ENCODE data around the gene URB2.

URB2 gene

DNA sequence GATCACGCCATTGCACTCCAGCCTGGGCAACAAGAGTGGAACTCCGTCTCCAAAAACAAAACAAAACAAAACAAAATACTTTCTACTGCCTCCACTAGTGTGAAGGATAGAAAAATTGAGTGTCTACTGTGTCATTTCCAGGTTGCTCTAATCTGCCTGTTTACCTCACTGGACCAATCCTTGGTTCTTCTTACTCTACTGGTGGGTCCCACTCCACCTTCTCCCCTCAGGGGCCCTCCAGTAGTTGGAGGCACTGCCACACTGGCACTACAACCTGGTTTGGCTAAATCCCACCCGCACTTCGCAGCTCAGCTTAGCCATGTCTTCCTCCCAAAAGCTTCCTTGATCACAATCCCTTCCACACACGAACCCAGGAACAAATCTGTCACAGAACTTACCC is 2.8 kb upstream of the URB2 start:
- peaks cover 43% of the 10 kb centered on the region for H3K4me1 Mint-ChIP-seq
- H3K27ac Mint-ChIP-seq: no peak overlapping the region
- H3K9me3 Mint-ChIP-seq: no peaks in the 10 kb centered on the region
- DNase-seq (ENCODE audit: low spot score in 2 of 2): no peak
- no peak for ATAC-seq (ENCODE audit: low read depth)
- no peaks in the 10 kb centered on the region for H3K36me3 Mint-ChIP-seq
- no peaks in the 10 kb centered on the region for H3K27me3 Mint-ChIP-seq
- no peak overlapping the region for H3K4me3 Mint-ChIP-seq

DNA sequence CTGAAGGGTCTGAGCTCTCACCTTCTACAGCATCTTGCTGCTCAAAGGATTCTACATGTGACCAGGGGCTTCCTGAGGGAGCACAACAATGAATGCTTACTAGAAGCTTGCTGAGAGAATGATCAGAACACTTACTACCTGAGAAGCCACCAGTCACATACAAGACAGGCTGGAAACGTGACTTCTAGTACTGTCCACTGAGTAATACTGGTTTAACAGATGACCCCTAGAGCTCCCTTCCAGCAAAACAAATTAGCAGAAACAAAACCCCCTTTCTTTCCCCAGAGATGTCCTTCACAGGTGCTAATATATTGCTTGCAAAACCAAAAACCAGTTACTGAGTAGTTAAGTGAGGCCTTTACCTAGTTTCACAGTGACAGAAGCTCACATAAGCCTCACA is 2.2 kb upstream of the URB2 start:
- peaks cover 43% of the 10 kb centered on the region for H3K4me1 Mint-ChIP-seq
- no peak overlapping the region for H3K27ac Mint-ChIP-seq
- H3K27me3 Mint-ChIP-seq: no peaks in the 10 kb centered on the region
- DNase-seq (ENCODE audit: low spot score in 2 of 2) (no peak), ATAC-seq (ENCODE audit: low read depth) (no peak)
- H3K36me3 Mint-ChIP-seq: no peaks in the 10 kb centered on the region
- no peaks in the 10 kb centered on the region for H3K9me3 Mint-ChIP-seq
- H3K4me3 Mint-ChIP-seq: peak overlapping the region; percentile 16

- peak overlapping the region; percentile 80 for H3K27ac Mint-ChIP-seq
- no peaks in the 10 kb centered on the region for H3K27me3 Mint-ChIP-seq
- no peaks in the 10 kb centered on the region for H3K36me3 Mint-ChIP-seq
- no peak for ATAC-seq (ENCODE audit: low read depth)
- H3K9me3 Mint-ChIP-seq: no peaks in the 10 kb centered on the region
- DNase-seq (ENCODE audit: low spot score in 2 of 2): no peak
- H3K4me3 Mint-ChIP-seq: peak overlapping the region; percentile 92
- peaks cover 41% of the 10 kb centered on the region for H3K4me1 Mint-ChIP-seq
Measured at GRCh38 chr1:229624521-229625070, 1.5 kb upstream of the URB2 start.

DNA sequence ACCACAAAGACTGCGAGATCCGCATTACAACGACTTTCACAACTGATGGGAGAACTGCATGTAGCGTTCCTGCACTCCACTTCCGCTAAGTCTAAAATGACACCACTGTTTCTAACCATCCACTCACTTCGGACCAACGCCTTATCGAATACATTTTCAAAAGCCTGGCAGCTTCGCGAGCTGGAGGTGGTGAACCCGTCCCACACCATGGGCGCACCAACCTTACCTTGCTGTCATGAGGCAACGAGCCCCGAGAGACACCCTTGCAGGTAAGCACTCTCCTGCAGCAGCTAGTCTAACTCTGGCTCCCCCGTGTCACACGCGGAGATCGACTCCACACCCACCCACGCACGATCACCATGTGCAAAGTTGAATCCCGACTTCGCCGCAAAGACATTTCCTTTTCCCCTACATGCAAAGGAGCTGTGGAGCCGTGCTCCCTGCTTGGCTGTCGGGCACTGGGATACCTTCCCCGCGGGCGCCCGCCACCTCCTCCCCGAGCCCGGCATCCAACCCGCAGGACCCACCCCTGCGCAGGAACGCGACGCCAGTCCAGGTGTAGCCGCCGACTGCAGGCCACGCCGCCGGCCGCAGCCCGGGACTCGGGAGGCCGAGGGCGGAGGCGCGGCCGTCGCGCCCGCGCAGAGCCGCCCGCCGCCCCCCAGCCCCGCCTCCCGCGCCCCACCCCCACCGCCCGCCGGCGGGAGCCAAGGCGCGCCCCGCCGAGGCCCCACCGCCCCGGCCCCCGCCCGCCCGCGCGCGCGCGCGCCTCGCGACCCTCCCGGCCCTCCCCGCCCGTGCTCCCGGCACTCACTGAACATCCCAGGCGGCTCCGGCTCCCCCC is 754 bp upstream of the URB2 start:
- H3K9me3 Mint-ChIP-seq: no peaks in the 10 kb centered on the region
- peak overlapping the region; percentile 80 for H3K27ac Mint-ChIP-seq
- peak; percentile 18 for ATAC-seq (ENCODE audit: low read depth)
- peak overlapping the region; percentile 92 for H3K4me3 Mint-ChIP-seq
- peak; percentile 10 to 36 for DNase-seq (ENCODE audit: low spot score in 2 of 2)
- H3K36me3 Mint-ChIP-seq: no peaks in the 10 kb centered on the region
- peaks cover 35% of the 10 kb centered on the region for H3K4me1 Mint-ChIP-seq
- no peaks in the 10 kb centered on the region for H3K27me3 Mint-ChIP-seq

GRCh38 chr1:229627003-229627402 is 956 bp downstream of the URB2 start:
- DNase-seq (ENCODE audit: low spot score in 2 of 2): no peak
- peak overlapping the region; percentile 90 for H3K27ac Mint-ChIP-seq
- peak overlapping the region; percentile 99 for H3K4me3 Mint-ChIP-seq
- ATAC-seq (ENCODE audit: low read depth): no peak
- H3K27me3 Mint-ChIP-seq: no peaks in the 10 kb centered on the region
- no peaks in the 10 kb centered on the region for H3K9me3 Mint-ChIP-seq
- no peaks in the 10 kb centered on the region for H3K36me3 Mint-ChIP-seq
- H3K4me1 Mint-ChIP-seq: peaks cover 26% of the 10 kb centered on the region

DNA sequence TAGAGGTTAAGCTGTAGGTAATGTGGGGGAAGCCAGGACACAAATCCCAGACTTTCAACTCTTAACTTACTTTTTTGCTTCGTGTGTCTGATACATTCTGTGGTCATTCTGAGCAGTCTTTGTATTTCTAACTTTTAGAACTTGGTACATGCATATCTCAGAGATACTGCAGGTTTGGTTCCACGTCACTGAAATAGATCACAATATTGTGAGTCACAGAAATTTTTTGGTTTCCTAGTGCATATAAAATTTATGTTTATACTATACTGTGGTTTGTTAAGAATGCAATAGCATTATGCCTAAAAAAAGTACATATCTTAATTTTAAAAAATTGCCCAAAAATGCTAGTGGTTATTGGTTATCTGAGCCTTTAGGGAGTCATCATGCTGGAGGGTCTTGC is 3.2 kb downstream of the URB2 start:
- Mint-ChIP-seq H3K27me3 (no peaks in the 10 kb centered on the region), H3K4me1 (peaks cover 18% of the 10 kb centered on the region), H3K4me3 (no peak overlapping the region), H3K27ac (no peak overlapping the region), H3K9me3 (no peaks in the 10 kb centered on the region), H3K36me3 (no peaks in the 10 kb centered on the region)
- DNase-seq (ENCODE audit: low spot score in 2 of 2): no peak
- no peak for ATAC-seq (ENCODE audit: low read depth)

DNA sequence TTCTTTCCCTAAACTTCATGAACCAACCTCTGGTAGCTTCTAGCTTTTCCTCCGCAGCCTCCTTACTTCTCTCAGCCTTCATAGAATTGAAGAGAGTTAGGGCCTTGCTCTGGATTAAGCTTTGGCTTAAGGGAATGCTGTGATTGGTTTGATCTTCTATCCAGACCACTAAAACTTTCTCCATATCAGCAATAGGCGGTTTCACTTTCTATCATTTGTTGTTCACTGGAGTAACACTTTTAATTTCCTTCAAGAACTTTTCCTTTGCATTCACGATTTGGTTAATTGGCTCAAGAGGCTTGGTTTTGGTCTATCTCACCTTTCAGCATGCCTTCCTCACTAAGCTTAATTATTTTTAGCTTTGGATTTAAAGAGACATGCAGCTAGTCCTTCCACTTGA is 5.1 kb downstream of the URB2 start:
- Mint-ChIP-seq H3K27ac (no peak overlapping the region), H3K27me3 (no peaks in the 10 kb centered on the region), H3K36me3 (peaks cover 9% of the 10 kb centered on the region), H3K4me1 (peaks cover 9% of the 10 kb centered on the region), H3K9me3 (no peaks in the 10 kb centered on the region), H3K4me3 (no peak overlapping the region)
- DNase-seq (ENCODE audit: low spot score in 2 of 2) (no peak), ATAC-seq (ENCODE audit: low read depth) (no peak)

DNA sequence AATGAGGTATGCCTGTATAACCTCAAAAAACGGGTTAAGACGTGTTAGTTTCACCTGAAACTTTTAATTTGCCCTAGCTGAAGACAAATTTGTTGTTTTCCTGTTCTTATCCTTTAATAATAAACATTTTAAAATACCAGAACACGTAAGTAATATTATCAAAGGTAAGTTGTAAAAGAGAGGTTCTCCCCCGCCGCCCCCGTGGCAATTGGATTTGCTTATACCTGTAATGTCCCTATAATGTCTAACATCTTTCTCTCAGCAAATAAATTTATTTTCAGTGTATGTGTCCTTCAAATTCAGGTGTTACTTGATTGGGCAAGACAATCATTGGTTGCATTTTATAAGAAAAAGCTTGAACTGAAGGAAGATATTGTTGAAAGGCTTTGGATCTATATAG is 5.9 kb downstream of the URB2 start:
- no peak overlapping the region for H3K27ac Mint-ChIP-seq
- peaks cover 13% of the 10 kb centered on the region for H3K36me3 Mint-ChIP-seq
- no peak overlapping the region for H3K4me3 Mint-ChIP-seq

DNA sequence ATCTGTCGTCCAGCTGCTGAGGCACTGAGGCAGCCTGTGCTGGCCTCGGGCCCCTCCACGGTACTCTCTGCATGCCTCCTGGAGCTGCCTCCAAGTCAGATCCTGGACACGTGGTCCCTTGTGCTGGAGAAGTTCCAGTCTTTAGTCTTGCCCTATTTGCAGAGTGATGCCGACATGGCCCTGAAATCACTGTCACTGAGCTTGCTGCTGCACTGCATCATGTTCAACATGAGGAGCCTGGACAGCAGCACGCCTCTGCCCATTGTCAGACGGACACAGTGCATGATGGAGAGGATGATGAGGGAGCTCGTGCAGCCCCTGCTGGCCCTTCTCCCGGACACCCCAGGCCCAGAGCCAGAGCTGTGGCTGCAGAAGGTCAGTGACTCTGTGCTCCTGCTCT is 10.0 kb downstream of the URB2 start:
- H3K27ac Mint-ChIP-seq: no peak overlapping the region
- H3K36me3 Mint-ChIP-seq: peaks cover 20% of the 10 kb centered on the region
- no peaks in the 10 kb centered on the region for H3K9me3 Mint-ChIP-seq
- ATAC-seq (ENCODE audit: low read depth) (no peak), DNase-seq (ENCODE audit: low spot score in 2 of 2) (no peak)
- no peaks in the 10 kb centered on the region for H3K4me1 Mint-ChIP-seq
- no peaks in the 10 kb centered on the region for H3K27me3 Mint-ChIP-seq
- H3K4me3 Mint-ChIP-seq: no peak overlapping the region

More for the DNA sequence above, 5.9 kb downstream of the URB2 start:
- H3K9me3 Mint-ChIP-seq: no peaks in the 10 kb centered on the region
- no peak for DNase-seq (ENCODE audit: low spot score in 2 of 2)
- H3K27me3 Mint-ChIP-seq: no peaks in the 10 kb centered on the region
- no peak for ATAC-seq (ENCODE audit: low read depth)
- peaks cover 3% of the 10 kb centered on the region for H3K4me1 Mint-ChIP-seq

DNA sequence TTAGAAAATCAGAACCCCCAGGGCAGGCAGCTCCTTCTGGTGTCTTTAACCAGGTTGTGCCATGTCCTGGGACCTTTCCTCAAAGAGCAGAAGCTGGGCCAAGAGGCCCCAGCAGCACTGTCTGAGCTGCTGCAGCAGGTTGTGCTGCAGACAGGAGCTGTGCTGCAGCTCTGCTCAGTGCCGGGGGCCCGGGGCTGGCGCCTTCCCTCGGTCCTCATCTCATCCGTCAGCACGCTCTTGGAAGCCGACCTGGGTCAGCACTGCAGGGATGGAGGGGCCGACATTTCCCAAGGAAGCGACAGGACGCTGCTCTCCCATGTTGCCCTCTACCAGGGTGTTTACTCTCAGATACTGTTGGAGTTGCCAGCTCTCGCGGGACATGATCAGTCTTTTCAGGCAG is 11.7 kb downstream of the URB2 start:
- Mint-ChIP-seq H3K4me3 (no peak overlapping the region), H3K9me3 (no peaks in the 10 kb centered on the region), H3K27me3 (no peaks in the 10 kb centered on the region), H3K27ac (no peak overlapping the region), H3K36me3 (peaks cover 22% of the 10 kb centered on the region), H3K4me1 (no peaks in the 10 kb centered on the region)
- DNase-seq (ENCODE audit: low spot score in 2 of 2): no peak
- ATAC-seq (ENCODE audit: low read depth): no peak

DNA sequence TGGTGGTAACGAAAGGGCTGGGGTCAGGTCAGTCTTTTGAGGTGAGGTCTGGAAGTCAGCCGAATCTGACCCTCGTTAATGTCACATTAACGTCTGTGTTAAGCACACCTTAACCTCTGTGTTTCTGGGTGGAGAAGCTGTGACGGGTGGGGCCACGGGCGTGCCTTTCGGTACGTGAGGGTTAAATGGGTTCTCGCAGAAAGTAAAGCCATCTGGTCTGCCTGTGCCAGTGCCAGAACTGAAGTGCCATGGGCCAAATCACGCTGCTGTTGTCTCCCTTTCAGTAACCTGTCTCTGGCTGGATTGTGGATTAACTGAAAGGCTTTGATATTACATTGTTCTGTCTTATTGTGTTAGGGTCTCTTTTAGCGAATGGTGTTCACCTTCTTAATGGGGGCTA is 14.4 kb downstream of the URB2 start:
- Mint-ChIP-seq H3K36me3 (peaks cover 27% of the 10 kb centered on the region), H3K4me3 (no peak overlapping the region)

DNA sequence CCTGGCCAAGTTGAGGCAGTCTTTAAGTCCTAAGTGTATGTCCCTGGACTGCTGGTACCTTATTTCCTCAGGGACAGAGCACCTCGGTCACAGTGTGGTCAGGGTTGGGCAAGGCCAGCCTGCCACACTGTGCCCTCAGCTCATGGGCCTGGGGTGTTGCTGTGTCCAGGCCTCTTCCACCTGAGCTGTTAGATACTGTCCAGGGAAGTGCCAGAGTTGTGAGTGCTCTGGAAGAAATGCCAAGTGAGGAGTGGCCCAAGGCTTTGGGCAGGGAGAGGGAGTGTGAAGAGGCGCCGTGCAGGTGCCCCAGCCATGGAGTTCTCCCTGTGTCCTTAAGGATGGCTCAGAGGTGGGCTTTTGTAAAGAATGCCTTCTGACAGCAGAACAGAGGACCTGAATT is 15.3 kb downstream of the URB2 start:
- Mint-ChIP-seq H3K4me3 (no peak overlapping the region), H3K36me3 (peaks cover 24% of the 10 kb centered on the region), H3K27ac (no peak overlapping the region), H3K9me3 (no peaks in the 10 kb centered on the region), H3K27me3 (no peaks in the 10 kb centered on the region), H3K4me1 (peaks cover 11% of the 10 kb centered on the region)
- ATAC-seq (ENCODE audit: low read depth) (no peak), DNase-seq (ENCODE audit: low spot score in 2 of 2) (no peak)

More for the DNA sequence above, 14.4 kb downstream of the URB2 start:
- peaks cover 11% of the 10 kb centered on the region for H3K4me1 Mint-ChIP-seq
- no peak overlapping the region for H3K27ac Mint-ChIP-seq
- ATAC-seq (ENCODE audit: low read depth) (no peak), DNase-seq (ENCODE audit: low spot score in 2 of 2) (no peak)
- H3K9me3 Mint-ChIP-seq: no peaks in the 10 kb centered on the region
- no peaks in the 10 kb centered on the region for H3K27me3 Mint-ChIP-seq

GRCh38 chr1:229642376-229642775 is 16.3 kb downstream of the URB2 start:
- Mint-ChIP-seq H3K4me3 (no peak overlapping the region), H3K9me3 (no peaks in the 10 kb centered on the region), H3K27me3 (no peaks in the 10 kb centered on the region), H3K4me1 (peaks cover 11% of the 10 kb centered on the region), H3K36me3 (peaks cover 19% of the 10 kb centered on the region), H3K27ac (no peak overlapping the region)
- DNase-seq (ENCODE audit: low spot score in 2 of 2) (no peak), ATAC-seq (ENCODE audit: low read depth) (no peak)

DNA sequence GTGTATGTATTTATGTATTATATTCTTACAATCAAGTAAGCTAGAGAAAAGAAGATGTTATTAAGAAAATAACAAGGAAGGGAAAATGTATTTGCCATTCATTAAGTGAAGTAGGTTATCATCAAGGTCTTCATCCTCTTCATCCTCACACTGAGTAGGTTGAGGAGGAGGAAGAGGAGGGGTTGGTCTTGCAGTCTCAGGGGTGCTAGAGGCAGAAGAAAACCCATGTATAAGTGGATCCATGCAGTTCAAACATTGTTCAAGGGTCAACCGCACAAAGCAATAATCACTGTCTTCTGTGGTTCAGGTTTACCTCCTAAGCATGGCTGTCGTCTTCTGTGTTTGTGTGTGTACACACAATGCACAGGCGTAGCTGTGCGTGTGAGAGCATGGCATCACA is 16.9 kb downstream of the URB2 start:
- Mint-ChIP-seq H3K4me3 (no peak overlapping the region), H3K36me3 (peaks cover 16% of the 10 kb centered on the region), H3K27me3 (no peaks in the 10 kb centered on the region), H3K9me3 (no peaks in the 10 kb centered on the region), H3K27ac (no peak overlapping the region), H3K4me1 (peaks cover 11% of the 10 kb centered on the region)
- ATAC-seq (ENCODE audit: low read depth) (no peak), DNase-seq (ENCODE audit: low spot score in 2 of 2) (no peak)

Measured in memory B cell (primary cell).